Pancreas (tissue), 10 donors: ENCODE measurements around the gene RNF212. TPM values are rescaled to one million over a fixed set of nuclear protein-coding genes. Genes with fewer than 3 reads are reported as not detected.

Experiments
- ATAC-seq, 4 donors: fragments of 200-7000 bp; cut with Tn5 transposase; one replicate each; pipeline versions ENCODE4 v1.8.0 to v1.9.1; 2020; ENCODE audit warnings: mild to moderate bottlenecking in 4 of 4, moderate library complexity in 4 of 4
- DNase-seq, 6 donors: peaks; one replicate each; pipeline ENCODE4 v3.0.0-alpha.2; 2020
- FAIRE-seq: peaks from 2 replicates; lab custom pipeline; 2012; peaks lifted over from hg19 to GRCh38; lab: Jason Lieb, UNC
- H3K27ac ChIP-seq, 4 donors: fragments of 200-600 bp; sonication (generic); 1 replicate in 3 of 4; 2 replicates in 1 of 4; pipeline versions ENCODE4 v1.5.0 to v1.8.0; 2020
- H3K27me3 ChIP-seq, 4 donors: fragments of 200-600 bp; one replicate each; pipeline ENCODE4 v1.8.0; 2021
- H3K36me3 ChIP-seq, 3 donors: fragments of 200-600 bp; sonication (generic) in 1 of 3; one replicate each; pipeline versions ENCODE4 v1.5.0 to v1.8.0; 2020 to 2021
- H3K4me1 ChIP-seq, 3 donors: fragments of 200-600 bp; one replicate each; pipeline ENCODE4 v1.8.0; 2021
- H3K4me3 ChIP-seq, 4 donors: fragments of 200-600 bp; sonication (generic) in 2 of 4; one replicate each; pipeline versions ENCODE4 v1.5.0 to v1.8.0; 2020 to 2021
- H3K9me3 ChIP-seq, 4 donors: fragments of 200-600 bp; one replicate each; pipeline ENCODE4 v1.8.0; 2021
- CTCF ChIP-seq, 4 donors: fragments of 200-600 bp; sonication (generic) in 3 of 4; IDR thresholded peaks; one replicate each; pipeline versions ENCODE4 v1.5.0 to v1.8.0; 2021; ENCODE audit warnings: antibody characterized with exemption in 4 of 4
- WGBS, 2 donors: extraction: QIAGEN DNeasy Blood & Tissue Kit; methylation state at CpG; one replicate each; pipeline ENCODE4 v1.1.7; 2013; 5-methylcytosine and 5-hydroxymethylcytosine counted together
- intact Hi-C, 3 donors: fragments of 100-400 bp; cut with DNase I; formaldehyde crosslinking; loops; one replicate each; pipeline versions ENCODE4 v1.11.1 to v1.14.2; 2022
- polyA plus RNA-seq, 2 donors: library from polyadenylated mRNA; stranded (reverse); fragments of 200-250 nt; gene quantifications; one replicate each; pipeline ENCODE4 v1.2.3, GENCODE V29; 2013
- total RNA-seq, 6 donors: library from RNA; stranded (reverse); fragmentation: NEBNext Ultra II Directional in 4 of 6; extraction: Animal tissue kit (Norgen Biotek cat#: 25700) in 4 of 6; gene quantifications; one replicate each; pipeline versions ENCODE4 v1.2.1 to v1.2.4, GENCODE V29; 2021 to 2023
- donor health status: healthy with polysubstance abuse.
- donor health status: DM: no; HTN: no; CAD: no; lungs with moderate emphysema.
- donor health status: DM: no; HTN: no; CAD: no.
- donor health status: control.
- donor health status: control.
- donor health status: Bipolar disorder and iron deficiency.
- donor health status: DM: yes; HTN: yes; CAD: no.
- donor health status: DM: no; HTN: no; CAD: no.
- donor health status: DM: no; HTN: no; CAD: no.
- donor health status: DM: yes; HTN: yes; CAD: no.

Gene RNF212
- total and polyA plus RNA-seq, 8 donors: 12.0 to 40.3 (median 19.2) TPM

GRCh38 chr4:1115528-1116293, 2.3 kb upstream of the RNF212 start:
- H3K4me3 ChIP-seq: no peak overlapping the region
- peak overlapping the region in 2 of 4 donors; percentile 9 to 28 for H3K27ac ChIP-seq
- DNase-seq: no peak
- no peaks in the 10 kb centered on the region for H3K9me3 ChIP-seq
- no peak for FAIRE-seq
- ATAC-seq: peak; percentile 8 to 36 (median 24)
- intact Hi-C loops: no loop called here
- no peak for TF ChIP-seq CTCF (IDR thresholded peaks at IDR 0.05)
- no peaks in the 10 kb centered on the region for H3K27me3 ChIP-seq
- 50 to 58% methylated on average over 8 of the region's 8 CpGs for WGBS, 2 donors
- no peaks in the 10 kb centered on the region for H3K36me3 ChIP-seq
- peaks cover 7 to 24% (median 21%) of the 10 kb centered on the region in 3 donors for H3K4me1 ChIP-seq

- FAIRE-seq (no peak), ATAC-seq (no peak), DNase-seq (peak in 1 of 6 donors; percentile 71)
- no peaks in the 10 kb centered on the region for H3K9me3 ChIP-seq
- no peak for TF ChIP-seq CTCF (IDR thresholded peaks at IDR 0.05)
- H3K4me3 ChIP-seq: no peak overlapping the region
- peaks cover 23 to 46% (median 36%) of the 10 kb centered on the region in 3 donors for H3K4me1 ChIP-seq
- 39 to 58% methylated on average over 7 to 23 of the region's 24 CpGs for WGBS, 2 donors
- no peak overlapping the region for H3K27ac ChIP-seq
- no peaks in the 10 kb centered on the region for H3K36me3 ChIP-seq
- intact Hi-C loops: no loop called here
- no peaks in the 10 kb centered on the region for H3K27me3 ChIP-seq
Measured at GRCh38 chr4:1112821-1113182, 562 bp downstream of the RNF212 start.

- H3K27me3 ChIP-seq: no peaks in the 10 kb centered on the region
- WGBS, 2 donors: 39 to 47% methylated on average over 27 of the region's 27 CpGs
- no peaks in the 10 kb centered on the region for H3K36me3 ChIP-seq
- ATAC-seq (peak; percentile 54 to 65 (median 64)), FAIRE-seq (no peak), DNase-seq (peak in 5 of 6 donors; percentile 52 to 85 (median 71))
- peaks cover 23 to 45% (median 34%) of the 10 kb centered on the region in 3 donors for H3K4me1 ChIP-seq
- intact Hi-C loops: no loop called here
- TF ChIP-seq CTCF (IDR thresholded peaks at IDR 0.05): no peak
- peak overlapping the region; percentile 28 to 75 (median 68) for H3K27ac ChIP-seq
- peak overlapping the region in 1 of 4 donors; percentile 2 for H3K4me3 ChIP-seq
- H3K9me3 ChIP-seq: no peaks in the 10 kb centered on the region
Measured at GRCh38 chr4:1112174-1112820, 1.1 kb downstream of the RNF212 start.

- intact Hi-C loops: no loop called here
- no peaks in the 10 kb centered on the region for H3K27me3 ChIP-seq
- H3K27ac ChIP-seq: peak overlapping the region; percentile 28 to 75 (median 68)
- DNase-seq (peak in 3 of 6 donors; percentile 70 to 79 (median 79)), ATAC-seq (peak; percentile 58 to 70 (median 69)), FAIRE-seq (no peak)
- H3K4me3 ChIP-seq: no peak overlapping the region
- 38 to 54% methylated on average over 8 of the region's 8 CpGs for WGBS, 2 donors
- H3K36me3 ChIP-seq: no peaks in the 10 kb centered on the region
- no peak for TF ChIP-seq CTCF (IDR thresholded peaks at IDR 0.05)
- H3K4me1 ChIP-seq: peaks cover 23 to 45% (median 29%) of the 10 kb centered on the region in 3 donors
- no peaks in the 10 kb centered on the region for H3K9me3 ChIP-seq
Measured at GRCh38 chr4:1111259-1111809, 2.0 kb downstream of the RNF212 start.
